HUES64 (cell line): ENCODE results near the gene NDFIP2.

Experiments used
- H3K27ac ChIP-seq: 2 replicates; pipeline ENCODE4 v1.7.0; 2013; ENCODE audit warnings: low read depth, low read length, inconsistent platforms
- H3K27me3 ChIP-seq: 2 replicates; pipeline ENCODE4 v1.6.1; 2013; ENCODE audit warnings: mild to moderate bottlenecking, low read length; ENCODE audit not compliant: insufficient read depth
- H3K36me3 ChIP-seq: 2 replicates; pipeline ENCODE4 v1.6.1; 2013; ENCODE audit warnings: mild to moderate bottlenecking, low read length; ENCODE audit not compliant: insufficient read depth
- H3K4me1 ChIP-seq: 2 replicates; pipeline ENCODE4 v1.6.1; 2013; ENCODE audit warnings: mild to moderate bottlenecking, low read length, moderate library complexity; ENCODE audit not compliant: insufficient read depth
- H3K4me3 ChIP-seq: 2 replicates; pipeline ENCODE4 v1.5.1; 2013; ENCODE audit warnings: mild to moderate bottlenecking, low read length, moderate library complexity
- H3K9ac ChIP-seq: 2 replicates; pipeline ENCODE4 v1.6.1; 2013; ENCODE audit warnings: mild to moderate bottlenecking, low read depth, low read length
- H3K9me3 ChIP-seq: 2 replicates; pipeline ENCODE4 v1.6.1; 2013; ENCODE audit warnings: low read depth, low read length; ENCODE audit not compliant: insufficient read depth
- WGBS: fragments of 150-250, 120-280 bp; methylation state at CpG from one replicate; pipeline ENCODE4 v1.1.7; 2013; ENCODE audit warnings: missing lambda C conversion rate; 5-methylcytosine and 5-hydroxymethylcytosine counted together

NDFIP2 gene

DNA sequence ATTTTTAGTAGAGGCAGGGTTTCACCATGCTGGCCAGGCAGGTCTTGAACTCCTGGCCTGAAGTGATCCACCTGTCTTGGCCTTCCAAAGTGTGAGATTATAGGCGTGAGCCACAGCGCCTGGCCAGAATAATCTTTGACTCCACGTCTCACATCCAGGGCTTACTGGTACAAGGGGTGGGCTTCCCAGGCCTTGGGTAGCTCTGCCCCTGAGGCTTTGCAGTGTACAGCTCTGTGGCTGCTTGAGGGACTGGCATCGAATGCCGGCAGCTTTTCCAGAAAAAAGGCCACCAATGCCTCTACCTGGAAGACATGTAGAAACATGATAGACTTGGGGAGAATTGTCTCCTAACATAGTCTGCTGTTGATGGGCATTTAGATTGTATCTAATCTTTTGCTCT lies 57.8 kb downstream of the NDFIP2 start:
- WGBS, result 97% methylated on average over 5 of the region's 5 CpGs
- no peaks in the 10 kb centered on the region for H3K27me3 ChIP-seq
- H3K9me3 ChIP-seq, result no peaks in the 10 kb centered on the region
- no peak overlapping the region for H3K4me3 ChIP-seq
- H3K9ac ChIP-seq, result no peak overlapping the region
- H3K36me3 ChIP-seq, result no peaks in the 10 kb centered on the region
- peaks cover 35% of the 10 kb centered on the region for H3K4me1 ChIP-seq
- no peak overlapping the region for H3K27ac ChIP-seq

DNA sequence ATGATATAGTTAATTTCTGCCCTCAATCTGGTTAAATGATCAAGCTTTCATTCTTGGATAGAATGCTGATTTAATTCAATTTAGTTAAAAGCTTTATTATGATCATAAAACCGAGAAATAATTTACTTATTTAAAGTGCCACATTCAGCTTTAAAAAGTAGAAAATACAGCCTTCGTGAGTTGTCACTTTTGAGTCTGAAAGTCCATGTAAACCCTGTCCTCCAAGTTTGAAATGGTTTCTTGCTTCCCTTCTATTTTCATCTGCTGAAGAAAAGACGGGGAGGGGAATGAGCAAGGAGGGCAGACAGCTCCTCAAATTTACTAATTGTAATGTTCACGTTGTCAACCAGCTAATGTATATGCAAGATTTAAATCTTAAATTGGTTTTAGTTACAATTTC lies 59.5 kb downstream of the NDFIP2 start:
- Histone ChIP-seq H3K36me3 (no peaks in the 10 kb centered on the region), H3K9me3 (no peaks in the 10 kb centered on the region), H3K9ac (no peak overlapping the region), H3K27me3 (no peaks in the 10 kb centered on the region), H3K27ac (no peak overlapping the region), H3K4me3 (no peak overlapping the region), H3K4me1 (peaks cover 28% of the 10 kb centered on the region)
- WGBS, result 97% methylated on average over 3 of the region's 4 CpGs

DNA sequence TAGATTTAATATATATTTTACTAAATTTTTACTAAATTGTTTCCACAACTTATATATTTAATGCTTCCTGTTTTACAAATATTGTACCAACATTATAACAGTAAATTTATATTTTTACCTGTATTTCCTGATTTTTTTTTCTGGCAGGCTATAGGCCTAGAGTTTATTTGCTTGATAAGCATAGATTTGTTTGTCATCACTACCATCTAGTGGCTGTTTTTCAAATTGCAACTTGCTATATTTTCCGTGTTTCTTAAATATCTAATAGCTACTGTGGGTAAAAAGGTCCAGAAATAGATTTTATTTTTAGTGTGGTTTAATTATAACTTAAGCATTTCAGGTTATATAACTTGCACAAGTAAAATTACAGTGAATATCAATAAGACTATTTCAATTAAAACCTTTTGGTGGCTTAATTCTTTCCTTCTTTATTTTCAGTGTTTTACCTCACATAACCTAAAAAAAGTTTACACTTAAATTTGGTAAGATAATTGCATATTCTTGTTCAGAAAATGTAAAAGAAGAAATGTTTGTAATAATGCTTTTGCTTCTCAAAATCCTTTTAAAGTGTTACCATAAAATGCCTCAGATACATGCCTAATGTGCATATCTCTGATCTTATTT lies 60.6 kb downstream of the NDFIP2 start:
- Histone ChIP-seq H3K27me3 (no peaks in the 10 kb centered on the region), H3K4me1 (peaks cover 18% of the 10 kb centered on the region), H3K9ac (no peak overlapping the region), H3K36me3 (no peaks in the 10 kb centered on the region), H3K9me3 (no peaks in the 10 kb centered on the region), H3K27ac (no peak overlapping the region), H3K4me3 (no peak overlapping the region)
- WGBS, result no CpG with 5 or more reads among the region's 1 CpG

DNA sequence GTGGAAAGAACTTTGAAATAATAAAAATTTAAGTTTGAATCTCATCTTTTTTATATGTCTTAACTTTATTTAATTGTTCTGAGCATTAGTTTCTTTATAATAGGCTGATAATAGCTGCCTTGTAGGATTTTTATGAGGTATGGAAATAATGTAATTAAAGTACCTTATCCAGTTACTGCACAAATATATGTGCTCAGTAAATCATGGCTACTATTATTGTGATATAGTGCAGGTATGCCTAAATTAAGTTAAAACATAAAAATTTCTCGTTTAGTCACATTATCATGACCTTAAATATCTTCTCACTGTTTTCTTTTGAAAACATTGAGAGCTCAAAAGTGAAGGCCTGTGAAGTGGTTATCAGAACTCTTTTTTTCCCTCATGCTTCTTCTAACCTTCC lies 62.9 kb downstream of the NDFIP2 start:
- WGBS, result no CpG with 5 or more reads among the region's 1 CpG
- Histone ChIP-seq H3K9me3 (no peaks in the 10 kb centered on the region), H3K9ac (no peak overlapping the region), H3K4me1 (peaks cover 26% of the 10 kb centered on the region), H3K27me3 (no peaks in the 10 kb centered on the region), H3K36me3 (no peaks in the 10 kb centered on the region), H3K4me3 (no peak overlapping the region), H3K27ac (peak overlapping the region; percentile 33; the same call in 1 of the 2 replicates)

DNA sequence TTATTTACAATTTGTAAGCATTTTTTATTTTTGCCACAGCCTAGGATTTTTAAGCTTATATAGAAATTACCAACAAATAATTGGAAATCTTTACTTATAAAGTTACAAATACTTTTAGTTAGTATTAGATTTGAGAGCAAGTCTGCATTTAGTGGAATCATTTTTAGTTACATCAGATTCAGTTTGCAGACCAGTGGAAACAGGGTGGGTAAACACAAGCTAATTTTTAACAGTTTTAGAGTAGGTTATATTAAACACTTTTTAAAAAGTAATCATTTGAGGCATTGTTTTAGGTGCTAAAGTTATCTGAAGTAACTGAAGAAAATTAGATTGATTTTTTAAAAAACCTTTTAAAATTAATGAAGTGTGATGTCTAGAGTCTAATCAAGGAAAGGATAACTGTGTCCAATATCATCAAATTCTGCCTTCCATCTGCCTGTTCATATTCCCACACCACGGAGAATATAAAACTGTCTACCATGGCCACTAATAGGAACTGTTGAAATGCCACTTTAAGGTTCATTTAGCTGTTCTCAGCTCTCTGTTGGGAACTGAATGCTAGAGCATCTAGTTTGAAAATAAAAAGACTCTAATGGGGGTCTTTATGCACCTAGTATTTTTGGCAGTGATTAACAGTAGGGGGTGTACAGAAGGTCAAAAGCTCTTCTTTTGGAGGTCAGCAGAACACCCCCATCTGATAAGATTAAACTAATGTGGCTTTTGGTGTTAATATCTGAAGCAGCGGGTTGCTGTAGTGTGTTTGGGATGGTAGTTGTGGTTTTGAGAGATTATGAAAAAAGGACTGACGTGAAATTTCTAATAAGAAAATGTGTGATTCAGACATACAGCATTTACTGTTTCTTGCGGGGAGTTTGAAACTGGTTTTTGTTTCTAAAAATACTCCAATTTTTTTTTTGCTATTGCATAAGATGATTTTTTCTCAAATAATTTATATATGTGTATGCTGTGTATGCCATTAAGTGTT lies 66.5 kb downstream of the NDFIP2 start:
- H3K4me3 ChIP-seq, result no peak overlapping the region
- H3K27me3 ChIP-seq, result no peaks in the 10 kb centered on the region
- H3K4me1 ChIP-seq, result peaks cover 31% of the 10 kb centered on the region
- no peak overlapping the region for H3K9ac ChIP-seq
- peaks cover 2% of the 10 kb centered on the region; the same call in 1 of the 2 replicates for H3K36me3 ChIP-seq
- no peak overlapping the region for H3K27ac ChIP-seq
- no peaks in the 10 kb centered on the region for H3K9me3 ChIP-seq
- WGBS, result 85% methylated on average over 3 of the region's 4 CpGs

DNA sequence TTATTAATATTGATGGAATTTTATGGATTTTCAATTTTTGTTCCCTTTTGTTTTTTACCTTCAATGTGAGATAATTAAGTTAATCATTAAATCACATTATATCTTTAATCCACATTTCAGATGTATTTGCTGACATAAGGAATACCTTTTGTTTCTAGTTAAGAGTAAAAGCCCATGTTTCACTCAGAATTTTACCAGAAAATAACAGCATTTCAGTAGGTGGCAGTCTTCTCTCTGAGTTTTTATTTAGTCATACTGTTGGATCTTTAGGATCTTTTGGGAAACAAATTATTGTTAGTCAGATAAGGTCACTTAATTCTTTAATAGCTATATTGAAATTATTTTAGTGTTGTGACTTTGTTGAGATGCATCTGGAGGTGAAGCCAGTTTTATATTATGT lies 67.9 kb downstream of the NDFIP2 start:
- H3K27me3 ChIP-seq, result no peaks in the 10 kb centered on the region

DNA sequence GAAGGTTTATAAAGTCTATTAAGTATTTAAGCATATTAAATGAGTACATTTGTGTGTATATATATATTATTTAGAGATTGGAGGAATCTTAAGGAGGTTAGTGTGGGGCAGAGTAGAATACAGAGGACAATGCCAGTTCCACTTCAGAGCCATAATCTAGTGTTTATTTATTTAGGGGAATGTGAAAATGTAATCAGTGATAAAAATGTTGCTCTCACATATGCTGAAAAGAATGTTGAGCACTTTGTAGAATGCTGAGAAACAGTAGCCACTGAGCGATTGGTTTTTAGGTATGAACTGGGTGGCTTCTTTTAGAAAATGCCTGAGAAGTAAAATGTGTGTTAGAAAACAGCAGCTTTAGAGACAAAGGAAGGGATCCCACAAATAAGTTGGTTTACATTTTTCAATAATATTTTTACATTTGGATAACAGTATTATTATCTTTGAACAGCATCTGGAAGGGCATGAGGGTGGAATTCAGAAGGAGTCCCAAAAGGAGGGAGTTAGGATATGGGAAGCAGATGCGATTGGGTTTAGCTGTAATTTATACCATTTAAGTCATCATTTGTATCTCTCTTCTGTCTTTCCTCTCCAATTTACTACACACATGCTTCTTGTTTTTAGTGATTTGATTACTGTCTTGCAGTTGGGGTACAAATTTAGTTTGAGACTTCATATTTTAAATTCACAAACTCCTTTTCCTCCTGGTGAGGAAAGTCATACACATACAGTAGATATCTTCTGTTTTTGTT lies 68.6 kb downstream of the NDFIP2 start:
- Histone ChIP-seq H3K27me3 (no peaks in the 10 kb centered on the region), H3K9ac (no peak overlapping the region), H3K9me3 (no peaks in the 10 kb centered on the region), H3K4me1 (peaks cover 18% of the 10 kb centered on the region), H3K36me3 (peaks cover 3% of the 10 kb centered on the region; the same call in 1 of the 2 replicates), H3K4me3 (no peak overlapping the region), H3K27ac (no peak overlapping the region)
- WGBS, result 79% methylated on average over 1 of the region's 2 CpGs

More for the DNA sequence above, 67.9 kb downstream of the NDFIP2 start:
- Histone ChIP-seq H3K36me3 (peaks cover 3% of the 10 kb centered on the region; the same call in 1 of the 2 replicates), H3K9me3 (no peaks in the 10 kb centered on the region), H3K9ac (no peak overlapping the region), H3K4me1 (peaks cover 25% of the 10 kb centered on the region), H3K27ac (no peak overlapping the region), H3K4me3 (no peak overlapping the region)

- Histone ChIP-seq H3K9ac (no peak overlapping the region), H3K9me3 (peaks cover 10% of the 10 kb centered on the region; the same call in 1 of the 2 replicates), H3K27me3 (no peaks in the 10 kb centered on the region), H3K4me1 (no peaks in the 10 kb centered on the region), H3K36me3 (peaks cover 3% of the 10 kb centered on the region; the same call in 1 of the 2 replicates), H3K4me3 (no peak overlapping the region), H3K27ac (no peak overlapping the region)
- WGBS, result 94% methylated on average over 2 of the region's 2 CpGs
Measured at GRCh38 chr13:79557666-79558065, 76.7 kb downstream of the NDFIP2 start.

DNA sequence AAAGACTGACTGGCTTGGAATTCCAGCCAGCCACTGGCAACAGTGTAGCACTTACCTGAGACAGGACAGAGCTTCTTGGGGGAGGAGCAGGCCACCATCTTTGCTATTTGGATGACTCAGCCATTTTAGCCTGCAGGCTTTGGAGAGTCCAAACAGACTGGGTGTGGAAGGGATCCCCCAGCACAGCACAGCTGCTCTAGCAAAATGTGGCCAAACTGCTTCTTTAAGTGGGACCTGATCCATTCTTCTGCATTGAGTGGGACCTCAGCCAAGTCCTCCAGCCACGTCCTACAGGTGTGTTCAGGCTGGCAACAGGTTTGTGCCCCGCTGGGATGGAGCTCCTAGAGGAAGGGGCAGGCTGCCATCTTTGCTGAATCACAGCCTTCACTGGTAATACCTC lies 80.0 kb downstream of the NDFIP2 start:
- H3K4me3 ChIP-seq, result no peak overlapping the region
- no peaks in the 10 kb centered on the region for H3K27me3 ChIP-seq
- H3K27ac ChIP-seq, result no peak overlapping the region
- H3K9me3 ChIP-seq, result peaks cover 15% of the 10 kb centered on the region
- H3K4me1 ChIP-seq, result no peaks in the 10 kb centered on the region
- peaks cover 3% of the 10 kb centered on the region; the same call in 1 of the 2 replicates for H3K36me3 ChIP-seq
- WGBS, result 99% methylated on average over 2 of the region's 2 CpGs
- H3K9ac ChIP-seq, result no peak overlapping the region

DNA sequence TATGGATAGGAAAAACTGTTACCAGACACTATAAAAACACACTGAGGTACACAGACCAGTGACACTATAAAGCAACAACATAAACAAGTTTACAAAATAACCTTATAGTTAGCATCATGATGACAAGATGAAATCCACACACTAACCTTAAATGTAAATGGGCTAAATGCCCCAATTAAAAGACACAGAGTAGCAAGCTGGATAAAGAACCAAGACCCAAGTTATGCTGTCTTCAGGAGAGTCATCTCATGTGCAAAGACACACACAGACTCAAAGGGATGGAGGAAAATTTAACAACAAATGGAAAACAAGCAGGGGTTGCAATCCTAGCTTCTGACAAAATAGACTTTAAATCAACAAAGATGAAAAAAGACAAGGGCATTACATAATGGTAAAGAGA lies 81.6 kb downstream of the NDFIP2 start:
- Histone ChIP-seq H3K27me3 (no peaks in the 10 kb centered on the region), H3K4me1 (no peaks in the 10 kb centered on the region), H3K9ac (no peak overlapping the region), H3K9me3 (peaks cover 15% of the 10 kb centered on the region), H3K27ac (no peak overlapping the region), H3K36me3 (peaks cover 3% of the 10 kb centered on the region; the same call in 1 of the 2 replicates), H3K4me3 (no peak overlapping the region)

- no peak overlapping the region for H3K27ac ChIP-seq
- no peaks in the 10 kb centered on the region for H3K27me3 ChIP-seq
- WGBS, result 98% methylated on average over 2 of the region's 2 CpGs
- no peak overlapping the region for H3K9ac ChIP-seq
- no peaks in the 10 kb centered on the region for H3K4me1 ChIP-seq
- H3K9me3 ChIP-seq, result peaks cover 7% of the 10 kb centered on the region; the same call in 1 of the 2 replicates
- H3K4me3 ChIP-seq, result no peak overlapping the region
- H3K36me3 ChIP-seq, result no peaks in the 10 kb centered on the region
Measured at GRCh38 chr13:79566118-79566517, 85.2 kb downstream of the NDFIP2 start.
